ENCODE results near the gene DLK1.
A peak's percentile ranks its signal among the peaks of the same experiment; 100 is the strongest.

The DLK1 gene

GRCh38 chr14:100690672-100691071 lies 36.0 kb upstream of the DLK1 start:
- TF ChIP-seq YY1 (IDR thresholded peaks at IDR 0.05; ENCODE audit: low read depth) (no peak), USF1 (IDR thresholded peaks at IDR 0.05) (no peak), TEAD4 (IDR thresholded peaks at IDR 0.05) (no peak), MAX (IDR thresholded peaks at IDR 0.05) (no peak), RAD21 (IDR thresholded peaks at IDR 0.05; ENCODE audit: low read depth) (no peak), FOXM1 (IDR thresholded peaks at IDR 0.05; ENCODE audit: borderline replicate concordance, low read depth) (no peak), EP300 (IDR thresholded peaks at IDR 0.05; ENCODE audit: borderline replicate concordance) (no peak), EGR1 (IDR thresholded peaks at IDR 0.05) (no peak)
- TF ChIP-seq, protein P1, sequence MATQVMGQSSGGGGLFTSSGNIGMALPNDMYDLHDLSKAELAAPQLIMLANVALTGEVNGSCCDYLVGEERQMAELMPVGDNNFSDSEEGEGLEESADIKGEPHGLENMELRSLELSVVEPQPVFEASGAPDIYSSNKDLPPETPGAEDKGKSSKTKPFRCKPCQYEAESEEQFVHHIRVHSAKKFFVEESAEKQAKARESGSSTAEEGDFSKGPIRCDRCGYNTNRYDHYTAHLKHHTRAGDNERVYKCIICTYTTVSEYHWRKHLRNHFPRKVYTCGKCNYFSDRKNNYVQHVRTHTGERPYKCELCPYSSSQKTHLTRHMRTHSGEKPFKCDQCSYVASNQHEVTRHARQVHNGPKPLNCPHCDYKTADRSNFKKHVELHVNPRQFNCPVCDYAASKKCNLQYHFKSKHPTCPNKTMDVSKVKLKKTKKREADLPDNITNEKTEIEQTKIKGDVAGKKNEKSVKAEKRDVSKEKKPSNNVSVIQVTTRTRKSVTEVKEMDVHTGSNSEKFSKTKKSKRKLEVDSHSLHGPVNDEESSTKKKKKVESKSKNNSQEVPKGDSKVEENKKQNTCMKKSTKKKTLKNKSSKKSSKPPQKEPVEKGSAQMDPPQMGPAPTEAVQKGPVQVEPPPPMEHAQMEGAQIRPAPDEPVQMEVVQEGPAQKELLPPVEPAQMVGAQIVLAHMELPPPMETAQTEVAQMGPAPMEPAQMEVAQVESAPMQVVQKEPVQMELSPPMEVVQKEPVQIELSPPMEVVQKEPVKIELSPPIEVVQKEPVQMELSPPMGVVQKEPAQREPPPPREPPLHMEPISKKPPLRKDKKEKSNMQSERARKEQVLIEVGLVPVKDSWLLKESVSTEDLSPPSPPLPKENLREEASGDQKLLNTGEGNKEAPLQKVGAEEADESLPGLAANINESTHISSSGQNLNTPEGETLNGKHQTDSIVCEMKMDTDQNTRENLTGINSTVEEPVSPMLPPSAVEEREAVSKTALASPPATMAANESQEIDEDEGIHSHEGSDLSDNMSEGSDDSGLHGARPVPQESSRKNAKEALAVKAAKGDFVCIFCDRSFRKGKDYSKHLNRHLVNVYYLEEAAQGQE (IDR thresholded peaks at IDR 0.05; ENCODE audit: low read depth), result no peak

- TF ChIP-seq, protein P1 (IDR thresholded peaks at IDR 0.05; ENCODE audit: low read depth), result no peak
Observed at GRCh38 chr14:100691395-100692056, 35.2 kb upstream of the DLK1 start.

- no peak for TF ChIP-seq CREB1 (IDR thresholded peaks at IDR 0.05; ENCODE audit: low read depth)
Observed at GRCh38 chr14:100692256-100692655, 34.4 kb upstream of the DLK1 start.

DNA sequence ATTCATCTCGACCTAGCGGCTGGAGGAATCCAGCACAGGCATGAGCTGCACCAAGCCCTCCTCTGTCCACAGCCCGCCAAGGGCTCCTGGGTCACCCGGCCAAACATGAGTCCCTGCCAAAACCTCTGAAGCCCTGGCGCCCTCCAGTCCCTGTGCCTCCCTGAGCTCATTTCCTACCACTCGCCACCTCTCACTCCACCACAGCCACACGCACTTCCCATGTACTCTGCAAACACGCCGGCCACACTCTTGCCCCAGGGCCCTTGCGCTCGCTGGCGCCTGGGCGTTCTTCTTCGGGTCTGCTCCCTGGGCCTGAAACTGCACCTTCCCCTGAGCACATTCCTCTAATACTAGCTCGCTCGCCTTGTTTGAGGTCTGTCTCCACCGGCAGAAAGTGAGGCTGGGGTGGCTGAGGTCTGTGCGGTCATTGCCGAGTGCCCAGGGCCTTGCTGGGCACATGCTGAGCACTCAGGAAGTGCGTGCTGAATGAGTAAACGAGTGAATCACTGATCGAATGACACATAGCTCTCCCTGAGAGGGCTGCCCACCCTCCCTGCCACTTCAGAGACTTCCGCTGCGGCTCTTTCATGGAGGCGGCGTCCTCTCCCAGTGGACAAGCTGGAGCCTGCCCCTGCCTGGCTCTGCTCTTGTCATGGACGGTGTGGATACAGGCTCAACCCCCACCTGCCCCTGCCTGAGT lies 33.7 kb upstream of the DLK1 start:
- peak; percentile 23; the same call in 1 of the 2 replicates for TF ChIP-seq MAX (IDR thresholded peaks at IDR 0.05)
- TF ChIP-seq TEAD4 (IDR thresholded peaks at IDR 0.05), result no peak
- no peak for TF ChIP-seq FOXM1 (IDR thresholded peaks at IDR 0.05; ENCODE audit: borderline replicate concordance, low read depth)

DNA sequence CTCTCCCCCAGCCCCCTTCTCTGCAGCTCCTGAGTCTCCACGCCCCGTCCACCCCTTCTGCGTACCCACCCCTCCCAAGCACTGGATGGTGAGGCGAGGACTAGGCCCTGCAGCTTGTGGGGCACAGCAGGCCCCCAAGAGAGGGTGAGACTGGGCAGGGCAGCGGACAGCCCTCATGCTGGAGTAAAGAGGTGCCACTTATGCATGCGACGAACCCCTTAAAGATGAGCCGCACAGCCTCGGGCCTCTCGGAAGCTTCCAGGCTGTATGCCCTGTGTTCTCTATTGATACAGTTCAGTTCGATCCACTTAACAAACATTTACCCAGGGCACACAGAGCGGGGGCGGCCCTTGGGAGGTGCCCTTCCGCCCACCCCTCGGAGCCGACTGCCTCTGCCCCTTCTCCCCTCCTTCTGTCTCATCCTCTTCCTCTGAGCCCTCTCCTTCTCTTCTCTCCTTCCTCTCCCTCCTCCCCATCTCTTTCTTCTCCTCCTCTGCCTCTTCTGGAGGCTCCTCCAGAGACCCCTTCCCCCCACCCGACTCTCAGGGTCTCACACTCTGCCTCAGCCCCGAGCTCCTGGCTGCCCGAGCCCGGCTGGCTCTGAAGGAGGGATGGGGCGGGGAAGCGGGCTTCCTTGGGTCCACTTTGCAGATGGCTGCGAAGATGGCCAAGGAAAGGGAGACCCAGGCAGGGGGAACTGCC lies 32.7 kb upstream of the DLK1 start:
- TF ChIP-seq NFIC (IDR thresholded peaks at IDR 0.05) (no peak), CREB1 (IDR thresholded peaks at IDR 0.05; ENCODE audit: low read depth) (no peak)

DNA sequence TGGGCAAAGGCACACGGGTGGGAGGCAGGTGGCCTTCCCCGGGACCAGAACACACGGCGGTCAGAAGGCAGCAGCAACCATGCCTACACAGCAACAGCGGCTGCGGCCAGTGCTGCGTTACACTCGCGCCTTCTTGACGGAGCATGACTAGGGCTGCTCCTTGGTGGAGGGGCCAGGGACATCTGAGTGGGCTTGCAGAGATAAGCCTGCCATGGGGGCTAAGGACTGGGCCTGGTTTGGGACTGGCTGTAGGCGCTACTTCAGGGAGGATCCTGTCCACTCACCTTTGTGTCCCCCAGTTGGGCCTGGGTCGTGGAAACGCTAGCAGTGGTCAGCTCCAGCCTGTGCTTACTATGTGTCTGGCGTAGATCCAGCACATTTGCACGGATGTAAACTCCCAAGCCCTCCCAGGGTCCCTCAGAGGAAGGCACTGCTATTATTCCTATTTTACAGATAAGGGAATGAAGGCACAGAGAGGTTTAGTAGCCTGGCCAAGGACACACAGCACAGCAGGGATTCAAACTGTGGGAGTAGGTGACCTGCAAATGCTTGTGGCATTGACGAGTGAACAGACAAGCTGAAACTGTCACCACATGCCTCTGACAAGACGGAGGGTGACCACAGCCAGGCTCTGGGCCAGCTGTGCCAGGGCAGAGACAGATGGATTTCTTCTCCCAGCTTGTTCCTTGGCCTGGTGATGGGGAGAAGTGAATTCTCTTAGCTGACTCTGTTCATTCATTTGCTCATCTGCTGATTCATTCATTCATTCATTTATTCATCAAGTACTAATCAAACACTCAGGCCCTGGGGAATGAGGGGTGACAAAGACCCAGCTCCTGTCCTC lies 31.9 kb upstream of the DLK1 start:
- TF ChIP-seq USF1 (IDR thresholded peaks at IDR 0.05), result no peak
- TF ChIP-seq YY1 (IDR thresholded peaks at IDR 0.05; ENCODE audit: low read depth), result no peak
- no peak for TF ChIP-seq EP300 (IDR thresholded peaks at IDR 0.05; ENCODE audit: borderline replicate concordance)
- TF ChIP-seq CREB1 (IDR thresholded peaks at IDR 0.05; ENCODE audit: low read depth), result no peak
- TF ChIP-seq NFIC (IDR thresholded peaks at IDR 0.05), result no peak
- TF ChIP-seq TAF1 (IDR thresholded peaks at IDR 0.05; ENCODE audit: low read depth), result no peak
- TF ChIP-seq MAX (IDR thresholded peaks at IDR 0.05), result no peak
- no peak for TF ChIP-seq RAD21 (IDR thresholded peaks at IDR 0.05; ENCODE audit: low read depth)
- TF ChIP-seq FOXM1 (IDR thresholded peaks at IDR 0.05; ENCODE audit: borderline replicate concordance, low read depth), result no peak
- no peak for TF ChIP-seq CEBPB (IDR thresholded peaks at IDR 0.05)
- no peak for TF ChIP-seq EGR1 (IDR thresholded peaks at IDR 0.05)
- TF ChIP-seq TEAD4 (IDR thresholded peaks at IDR 0.05), result no peak
- no peak for TF ChIP-seq ZBTB7A (IDR thresholded peaks at IDR 0.05; ENCODE audit: low read depth)
- TF ChIP-seq TCF12 (IDR thresholded peaks at IDR 0.05; ENCODE audit: low read depth), result no peak
- TF ChIP-seq, protein P1 (IDR thresholded peaks at IDR 0.05; ENCODE audit: low read depth), result no peak
